Activated naive CD4-positive, alpha-beta T cell treated with anti-CD3 and anti-CD28 coated beads, Interleukin-2, amount 50 U/mL, for 16 hours (primary cell): ENCODE data around the gene DAPK1.

ENCODE experiments used
- DNase-seq: peaks from one replicate; pipeline ENCODE4 v3.0.0-alpha.2; 2020

The DAPK1 gene

GRCh38 chr9:87497604-87498045 lies at the start of gene DAPK1:
DAPK1 (plus strand) TSS chr9:87497867; CDS start chr9:87499078, 1,211 bp downstream.
- no peak for DNase-seq

GRCh38 chr9:87451149-87451548 lies 46.5 kb upstream of the DAPK1 start:
- DNase-seq = no peak

GRCh38 chr9:87455407-87455806 lies 42.3 kb upstream of the DAPK1 start:
- DNase-seq = no peak

GRCh38 chr9:87461256-87461655 lies 36.4 kb upstream of the DAPK1 start:
- no peak for DNase-seq

GRCh38 chr9:87464110-87464991 lies 33.3 kb upstream of the DAPK1 start:
- no peak for DNase-seq

GRCh38 chr9:87464992-87465378 lies 32.7 kb upstream of the DAPK1 start:
- no peak for DNase-seq

GRCh38 chr9:87465816-87466215 lies 31.9 kb upstream of the DAPK1 start:
- DNase-seq = no peak

GRCh38 chr9:87467187-87467586 lies 30.5 kb upstream of the DAPK1 start:
- no peak for DNase-seq

- no peak for DNase-seq
Measured at GRCh38 chr9:87469793-87470465, 27.7 kb upstream of the DAPK1 start.

- no peak for DNase-seq
Measured at GRCh38 chr9:87471746-87472145, 25.9 kb upstream of the DAPK1 start.

GRCh38 chr9:87475463-87475862 lies 22.2 kb upstream of the DAPK1 start:
- no peak for DNase-seq

- DNase-seq = no peak
Measured at GRCh38 chr9:87478226-87478992, 19.3 kb upstream of the DAPK1 start.

GRCh38 chr9:87479801-87480201 lies 17.9 kb upstream of the DAPK1 start:
- DNase-seq = no peak

GRCh38 chr9:87481890-87482855 lies 15.5 kb upstream of the DAPK1 start:
- DNase-seq = no peak

GRCh38 chr9:87490225-87490624 lies 7.4 kb upstream of the DAPK1 start:
- no peak for DNase-seq

GRCh38 chr9:87490907-87491306 lies 6.8 kb upstream of the DAPK1 start:
- DNase-seq = no peak

- DNase-seq = no peak
Measured at GRCh38 chr9:87491523-87491922, 6.1 kb upstream of the DAPK1 start.

GRCh38 chr9:87492642-87493041 lies 5.0 kb upstream of the DAPK1 start:
- DNase-seq = no peak

GRCh38 chr9:87494970-87495471 lies 2.6 kb upstream of the DAPK1 start:
- DNase-seq = no peak

GRCh38 chr9:87497080-87497603 lies 525 bp upstream of the DAPK1 start:
- no peak for DNase-seq

GRCh38 chr9:87498046-87498810 lies 561 bp downstream of the DAPK1 start:
- no peak for DNase-seq
